ENCODE results near the gene GCH1.

The GCH1 gene

GRCh38 chr14:54864526-54864925 is 38.1 kb downstream of the GCH1 start:
- Histone ChIP-seq H3K4me1 (no peaks in the 10 kb centered on the region), H3K9ac (no peak overlapping the region), H3K79me2 (no peaks in the 10 kb centered on the region), H3K27me3 (ENCODE audit: control insufficient read depth, insufficient read depth, low read length) (no peaks in the 10 kb centered on the region), H2AFZ (no peak overlapping the region), H3K4me2 (ENCODE audit: low read length) (no peak overlapping the region), H3K4me3 (ENCODE audit: low read depth, low read length) (no peak overlapping the region), H3K36me3 (ENCODE audit: control insufficient read depth, insufficient read depth, low read length) (no peaks in the 10 kb centered on the region), H3K9me3 (ENCODE audit: control insufficient read depth, low read length) (no peaks in the 10 kb centered on the region), H3K27ac (no peak overlapping the region)
- no peak for TF ChIP-seq CTCF (IDR thresholded peaks at IDR 0.05)

GRCh38 chr14:54857830-54858269 is 44.8 kb downstream of the GCH1 start:
- Histone ChIP-seq H3K4me2 (ENCODE audit: low read length) (no peak overlapping the region), H3K27me3 (ENCODE audit: control insufficient read depth, insufficient read depth, low read length) (no peaks in the 10 kb centered on the region), H3K4me1 (no peaks in the 10 kb centered on the region), H2AFZ (no peak overlapping the region), H3K79me2 (no peaks in the 10 kb centered on the region), H3K36me3 (ENCODE audit: control insufficient read depth, insufficient read depth, low read length) (no peaks in the 10 kb centered on the region), H3K4me3 (ENCODE audit: low read depth, low read length) (no peak overlapping the region), H3K27ac (no peak overlapping the region), H3K9ac (no peak overlapping the region), H3K9me3 (ENCODE audit: control insufficient read depth, low read length) (no peaks in the 10 kb centered on the region)
- TF ChIP-seq CTCF (IDR thresholded peaks at IDR 0.05), result no peak

- no peaks in the 10 kb centered on the region for H3K27me3 ChIP-seq (ENCODE audit: control insufficient read depth, insufficient read depth, low read length)
- TF ChIP-seq CTCF (IDR thresholded peaks at IDR 0.05), result no peak
- no peaks in the 10 kb centered on the region for H3K36me3 ChIP-seq (ENCODE audit: control insufficient read depth, insufficient read depth, low read length)
- H3K9me3 ChIP-seq (ENCODE audit: control insufficient read depth, low read length), result no peaks in the 10 kb centered on the region
- H3K9ac ChIP-seq, result no peak overlapping the region
- H3K27ac ChIP-seq, result no peak overlapping the region
- H3K4me1 ChIP-seq, result no peaks in the 10 kb centered on the region
- H3K4me2 ChIP-seq (ENCODE audit: low read length), result no peak overlapping the region
- no peaks in the 10 kb centered on the region for H3K79me2 ChIP-seq
- no peak overlapping the region for H3K4me3 ChIP-seq (ENCODE audit: low read depth, low read length)
- no peak overlapping the region for H2AFZ ChIP-seq
Observed at GRCh38 chr14:54856152-54856551, 46.5 kb downstream of the GCH1 start.

GRCh38 chr14:54854181-54854580 is 48.4 kb downstream of the GCH1 start:
- Histone ChIP-seq H3K9me3 (ENCODE audit: control insufficient read depth, low read length) (no peaks in the 10 kb centered on the region), H3K79me2 (no peaks in the 10 kb centered on the region), H3K9ac (no peak overlapping the region), H3K4me3 (ENCODE audit: low read depth, low read length) (no peak overlapping the region), H3K27me3 (ENCODE audit: control insufficient read depth, insufficient read depth, low read length) (no peaks in the 10 kb centered on the region), H2AFZ (no peak overlapping the region), H3K4me2 (ENCODE audit: low read length) (no peak overlapping the region), H3K36me3 (ENCODE audit: control insufficient read depth, insufficient read depth, low read length) (no peaks in the 10 kb centered on the region), H3K4me1 (no peaks in the 10 kb centered on the region), H3K27ac (no peak overlapping the region)
- TF ChIP-seq CTCF (IDR thresholded peaks at IDR 0.05), result no peak

- H3K36me3 ChIP-seq (ENCODE audit: control insufficient read depth, insufficient read depth, low read length), result no peaks in the 10 kb centered on the region
- H3K79me2 ChIP-seq, result no peaks in the 10 kb centered on the region
- H3K9me3 ChIP-seq (ENCODE audit: control insufficient read depth, low read length), result no peaks in the 10 kb centered on the region
- no peak overlapping the region for H2AFZ ChIP-seq
- no peaks in the 10 kb centered on the region for H3K4me1 ChIP-seq
- no peak overlapping the region for H3K4me3 ChIP-seq (ENCODE audit: low read depth, low read length)
- no peak for TF ChIP-seq CTCF (IDR thresholded peaks at IDR 0.05)
- no peak overlapping the region for H3K27ac ChIP-seq
- no peak overlapping the region for H3K9ac ChIP-seq
- no peak overlapping the region for H3K4me2 ChIP-seq (ENCODE audit: low read length)
- H3K27me3 ChIP-seq (ENCODE audit: control insufficient read depth, insufficient read depth, low read length), result no peaks in the 10 kb centered on the region
Observed at GRCh38 chr14:54853339-54853738, 49.3 kb downstream of the GCH1 start.
